Parathyroid adenoma (tissue), 2 donors: ENCODE data around the gene TUBB3.

Experiments
- H2AFZ ChIP-seq: fragments of 300-600 bp; sonication (generic); one replicate; pipeline ENCODE4 v1.7.0; 2017; ENCODE audit warnings: antibody characterized with exemption, mild to moderate bottlenecking
- H3K27ac ChIP-seq: fragments of 300-600 bp; sonication (generic); one replicate; pipeline ENCODE4 v1.7.0; 2017
- H3K27me3 ChIP-seq: fragments of 300-600 bp; sonication (generic); one replicate; pipeline ENCODE4 v1.7.0; 2017; ENCODE audit warnings: low read length; ENCODE audit not compliant: control insufficient read depth, insufficient read depth
- H3K36me3 ChIP-seq: fragments of 300-600 bp; sonication (generic); one replicate; pipeline ENCODE4 v1.7.0; 2017; ENCODE audit warnings: low read length; ENCODE audit not compliant: control insufficient read depth, insufficient read depth
- H3K4me1 ChIP-seq: fragments of 300-600 bp; sonication (generic); one replicate; pipeline ENCODE4 v1.7.0; 2017; ENCODE audit warnings: control low read depth
- H3K4me2 ChIP-seq: fragments of 300-600 bp; sonication (generic); one replicate; pipeline ENCODE4 v1.7.0; 2017; ENCODE audit warnings: low read length
- H3K4me3 ChIP-seq: fragments of 300-600 bp; sonication (generic); one replicate; pipeline ENCODE4 v1.7.0; 2017; ENCODE audit warnings: low read depth, low read length
- H3K79me2 ChIP-seq: fragments of 300-600 bp; sonication (generic); one replicate; pipeline ENCODE4 v1.7.0; 2017; ENCODE audit warnings: control low read depth
- H3K9ac ChIP-seq: fragments of 300-600 bp; sonication (generic); one replicate; pipeline ENCODE4 v1.7.0; 2017; ENCODE audit warnings: mild to moderate bottlenecking
- H3K9me3 ChIP-seq: fragments of 300-600 bp; sonication (generic); one replicate; pipeline ENCODE4 v1.7.0; 2017; ENCODE audit warnings: low read length; ENCODE audit not compliant: control insufficient read depth
- CTCF ChIP-seq: fragments of 300-600 bp; sonication (generic); IDR thresholded peaks from one replicate; pipeline ENCODE4 v1.7.0; 2017; ENCODE audit warnings: antibody characterized with exemption, mild to moderate bottlenecking
- donor health status: primary hyperparathyroidism.

The TUBB3 gene

GRCh38 chr16:89890886-89891657 lies 32.1 kb upstream of the TUBB3 start:
- no peak for TF ChIP-seq CTCF
- no peak overlapping the region for H3K27ac ChIP-seq
- H3K4me2 ChIP-seq: no peak overlapping the region
- no peak overlapping the region for H3K9ac ChIP-seq
- peaks cover 29% of the 10 kb centered on the region for H3K79me2 ChIP-seq
- no peak overlapping the region for H3K4me3 ChIP-seq
- H2AFZ ChIP-seq: no peak overlapping the region
- H3K27me3 ChIP-seq: no peaks in the 10 kb centered on the region
- H3K36me3 ChIP-seq: no peaks in the 10 kb centered on the region
- H3K4me1 ChIP-seq: no peaks in the 10 kb centered on the region
- no peaks in the 10 kb centered on the region for H3K9me3 ChIP-seq

- H2AFZ ChIP-seq: no peak overlapping the region
- no peaks in the 10 kb centered on the region for H3K27me3 ChIP-seq
- no peak overlapping the region for H3K4me2 ChIP-seq
- H3K36me3 ChIP-seq: no peaks in the 10 kb centered on the region
- H3K9ac ChIP-seq: no peak overlapping the region
- H3K9me3 ChIP-seq: no peaks in the 10 kb centered on the region
- TF ChIP-seq CTCF: no peak
- H3K4me1 ChIP-seq: no peaks in the 10 kb centered on the region
- H3K4me3 ChIP-seq: no peak overlapping the region
- H3K27ac ChIP-seq: no peak overlapping the region
- peaks cover 29% of the 10 kb centered on the region for H3K79me2 ChIP-seq
Observed at GRCh38 chr16:89892055-89892630, 31.0 kb upstream of the TUBB3 start.

- no peak for TF ChIP-seq CTCF
- no peak overlapping the region for H3K4me3 ChIP-seq
- H3K27ac ChIP-seq: no peak overlapping the region
- no peak overlapping the region for H3K4me2 ChIP-seq
- peaks cover 24% of the 10 kb centered on the region for H3K79me2 ChIP-seq
- H3K9ac ChIP-seq: no peak overlapping the region
- H3K27me3 ChIP-seq: no peaks in the 10 kb centered on the region
- no peaks in the 10 kb centered on the region for H3K36me3 ChIP-seq
- H3K4me1 ChIP-seq: no peaks in the 10 kb centered on the region
- no peak overlapping the region for H2AFZ ChIP-seq
- H3K9me3 ChIP-seq: no peaks in the 10 kb centered on the region
Observed at GRCh38 chr16:89892635-89893034, 30.5 kb upstream of the TUBB3 start.

DNA sequence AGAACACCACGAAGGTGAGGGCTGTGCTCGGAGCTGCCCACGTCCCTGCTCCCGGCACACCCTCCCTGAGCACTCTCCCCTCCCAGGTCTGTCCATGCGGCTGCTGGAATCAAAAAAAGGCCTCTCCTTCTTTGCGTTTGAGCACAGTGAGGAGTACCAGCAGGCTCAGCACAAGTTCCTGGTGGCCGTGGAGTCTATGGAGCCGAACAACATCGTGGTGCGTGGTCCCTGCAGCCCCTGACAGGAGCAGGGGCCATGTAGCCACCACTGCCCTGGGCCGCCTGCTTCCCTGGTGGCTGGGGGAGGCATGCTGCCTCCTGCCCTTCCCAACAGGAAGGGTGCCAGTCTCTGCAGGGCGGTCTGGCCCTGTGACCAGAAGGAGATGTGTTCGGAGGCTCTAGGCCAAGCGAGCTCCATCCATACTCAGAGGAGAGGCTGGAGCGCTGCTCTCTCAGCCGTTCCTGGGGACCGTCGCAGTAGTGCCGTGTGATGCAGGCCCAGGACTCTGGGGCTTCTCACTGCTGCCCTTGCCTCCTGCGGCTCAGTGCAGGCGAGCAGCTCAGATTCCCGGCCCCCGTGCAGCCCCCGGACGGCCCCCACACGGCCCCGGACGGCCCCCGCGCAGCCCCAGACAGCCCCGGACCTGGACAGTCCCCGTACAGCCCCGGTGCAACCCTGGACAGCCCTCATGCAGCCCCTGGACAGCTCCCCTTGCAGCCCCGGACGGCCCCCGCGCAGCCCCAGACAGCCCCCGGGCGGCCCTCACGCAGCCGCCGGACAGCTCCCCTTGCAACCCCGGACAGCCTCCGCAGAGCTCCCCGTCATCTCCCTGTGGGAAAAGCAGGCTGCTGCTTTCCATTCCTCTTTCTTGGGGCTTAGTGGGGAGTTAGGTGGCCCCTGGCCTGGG lies 29.2 kb upstream of the TUBB3 start:
- no peak overlapping the region for H3K27ac ChIP-seq
- TF ChIP-seq CTCF: no peak
- no peak overlapping the region for H2AFZ ChIP-seq
- peaks cover 22% of the 10 kb centered on the region for H3K79me2 ChIP-seq
- no peak overlapping the region for H3K4me2 ChIP-seq
- H3K9ac ChIP-seq: no peak overlapping the region
- no peaks in the 10 kb centered on the region for H3K27me3 ChIP-seq
- no peak overlapping the region for H3K4me3 ChIP-seq
- no peaks in the 10 kb centered on the region for H3K4me1 ChIP-seq
- no peaks in the 10 kb centered on the region for H3K9me3 ChIP-seq
- H3K36me3 ChIP-seq: no peaks in the 10 kb centered on the region
